DMS79 treated with DMSO at 0.1 percent for 48 hours (cell line): ENCODE measurements around the gene GATAD1.
A peak's percentile ranks its signal among the peaks of the same experiment; 100 is the strongest.
"Not testable (repeated sequence)": the region's sequence is repeated elsewhere in the genome, so short reads cannot be mapped to it uniquely, and the experiment has no call there.

Source experiments
- DNase-seq: peaks from one replicate; lab custom pipeline; 2025; lab: John Stamatoyannopoulos, UW

Gene GATAD1

GRCh38 chr7:92436612-92437445 lies 10.5 kb upstream of the GATAD1 start:
- DNase-seq, result no peak

- DNase-seq, result no peak
Measured at GRCh38 chr7:92437956-92438491, 9.3 kb upstream of the GATAD1 start.

- DNase-seq, result not testable (repeated sequence)
Measured at GRCh38 chr7:92442720-92443119, 4.6 kb upstream of the GATAD1 start.

GRCh38 chr7:92446869-92447344 lies 375 bp upstream of the GATAD1 start:
- peak; percentile 91 for DNase-seq

GRCh38 chr7:92448205-92448747 lies 994 bp downstream of the GATAD1 start:
- DNase-seq, result peak; percentile 57

- DNase-seq, result no peak
Measured at GRCh38 chr7:92451645-92452044, 4.4 kb downstream of the GATAD1 start.

- no peak for DNase-seq
Measured at GRCh38 chr7:92456236-92456635, 9.0 kb downstream of the GATAD1 start.

- DNase-seq, result peak; percentile 23
Measured at GRCh38 chr7:92460109-92460508, 12.8 kb downstream of the GATAD1 start.

- no peak for DNase-seq
Measured at GRCh38 chr7:92460510-92460909, 13.2 kb downstream of the GATAD1 start.

GRCh38 chr7:92461027-92462003 lies 14.0 kb downstream of the GATAD1 start:
- DNase-seq, result peak; percentile 34

GRCh38 chr7:92462560-92462959 lies 15.3 kb downstream of the GATAD1 start:
- no peak for DNase-seq

- DNase-seq, result no peak
Measured at GRCh38 chr7:92464515-92464914, 17.2 kb downstream of the GATAD1 start.

- DNase-seq, result no peak
Measured at GRCh38 chr7:92466682-92467081, 19.4 kb downstream of the GATAD1 start.

- not testable (repeated sequence) for DNase-seq
Measured at GRCh38 chr7:92468589-92468988, 21.3 kb downstream of the GATAD1 start.

- DNase-seq, result not testable (repeated sequence)
Measured at GRCh38 chr7:92473989-92474388, 26.7 kb downstream of the GATAD1 start.

- DNase-seq, result not testable (repeated sequence)
Measured at GRCh38 chr7:92475261-92475770, 28.0 kb downstream of the GATAD1 start.

GRCh38 chr7:92475851-92476590 lies 28.7 kb downstream of the GATAD1 start:
- not testable (repeated sequence) for DNase-seq

- not testable (repeated sequence) for DNase-seq
Measured at GRCh38 chr7:92477681-92478080, 30.4 kb downstream of the GATAD1 start, which contains the start of gene ERVW-1. Gene ERVW-1, minus strand, starts transcription at chr7:92477946. Its CDS starts 7,565 bp downstream, at chr7:92470381.

- no peak for DNase-seq
Measured at GRCh38 chr7:92478095-92478494, 30.8 kb downstream of the GATAD1 start.

GRCh38 chr7:92478711-92479110 lies 31.4 kb downstream of the GATAD1 start:
- DNase-seq, result no peak

GRCh38 chr7:92479146-92479545 lies 31.9 kb downstream of the GATAD1 start:
- DNase-seq, result not testable (repeated sequence)
